ENCODE data around the gene SLC36A1. TPM values are rescaled to one million over a fixed set of nuclear protein-coding genes. Genes with fewer than 3 reads are reported as not detected.

The SLC36A1 gene
- total RNA-seq, 1 experiment from 2014 or later: 11.0 TPM

- CTCF ChIA-PET: no interaction called here
- TF ChIP-seq EZH2 (IDR thresholded peaks at IDR 0.05; ENCODE audit: low read depth) (no peak), CTCF (conservative IDR thresholded peaks at IDR 0.05) (no peak)
- POLR2A ChIA-PET (ENCODE audit: unreplicated experiment): interaction anchor here (0.5 to 0.6 kb wide), 3 partner anchors 34 to 445 kb away, joined by 4 to 7 read pairs (median 5); no protein-coding TSS in a partner anchor
Measured at GRCh38 chr5:151459680-151460324, 12.4 kb downstream of the SLC36A1 start.

GRCh38 chr5:151461312-151461711 lies 13.9 kb downstream of the SLC36A1 start:
- H3K79me2 ChIP-seq (ENCODE audit: low read depth): no peaks in the 10 kb centered on the region
- no peaks in the 10 kb centered on the region for H4K20me1 ChIP-seq (ENCODE audit: insufficient read depth)
- ChIA-PET CTCF (no interaction called here), POLR2A (ENCODE audit: unreplicated experiment) (no interaction called here)
- H3K4me2 ChIP-seq: no peak overlapping the region
- H3K4me3 ChIP-seq: no peak overlapping the region
- DNase-seq: no peak
- H3K27me3 ChIP-seq (ENCODE audit: insufficient read depth, low read depth): no peaks in the 10 kb centered on the region
- no peaks in the 10 kb centered on the region for H3K36me3 ChIP-seq (ENCODE audit: low read depth)
- BruUV-seq (replicated peaks): no TSS peak
- H3K4me1 ChIP-seq (replicated peaks; ENCODE audit: insufficient read depth): no peaks in the 10 kb centered on the region
- H3F3A ChIP-seq (ENCODE audit: insufficient read depth, low read depth): no peaks in the 10 kb centered on the region
- TF ChIP-seq EZH2 (IDR thresholded peaks at IDR 0.05; ENCODE audit: low read depth) (no peak), CTCF (conservative IDR thresholded peaks at IDR 0.05) (no peak)
- no peaks in the 10 kb centered on the region for H3K9me3 ChIP-seq (ENCODE audit: insufficient read depth, low read depth)
- no peaks in the 10 kb centered on the region for H3K9me2 ChIP-seq (ENCODE audit: insufficient read depth)
- intact Hi-C loops (cut with micrococcal nuclease; ENCODE audit: unreplicated experiment): no loop called here
- no peak overlapping the region for H2AFZ ChIP-seq
- no peak overlapping the region for H3K27ac ChIP-seq

More at GRCh38 chr5:151459680-151460324, 12.4 kb downstream of the SLC36A1 start:
- DNase-seq: no peak
- no peaks in the 10 kb centered on the region for H3K27me3 ChIP-seq (ENCODE audit: insufficient read depth, low read depth)
- H2AFZ ChIP-seq: no peak overlapping the region
- BruUV-seq (replicated peaks): no TSS peak
- no peak overlapping the region for H3K27ac ChIP-seq
- H3K9me3 ChIP-seq (ENCODE audit: insufficient read depth, low read depth): no peaks in the 10 kb centered on the region
- no peaks in the 10 kb centered on the region for H3K4me1 ChIP-seq (replicated peaks; ENCODE audit: insufficient read depth)
- intact Hi-C loops (cut with micrococcal nuclease; ENCODE audit: unreplicated experiment): no loop called here
- no peaks in the 10 kb centered on the region for H3F3A ChIP-seq (ENCODE audit: insufficient read depth, low read depth)
- H3K4me3 ChIP-seq: no peak overlapping the region
- H3K4me2 ChIP-seq: no peak overlapping the region
- H3K9me2 ChIP-seq (ENCODE audit: insufficient read depth): no peaks in the 10 kb centered on the region
- no peaks in the 10 kb centered on the region for H3K79me2 ChIP-seq (ENCODE audit: low read depth)
- no peaks in the 10 kb centered on the region for H3K36me3 ChIP-seq (ENCODE audit: low read depth)
- no peaks in the 10 kb centered on the region for H4K20me1 ChIP-seq (ENCODE audit: insufficient read depth)

- Histone ChIP-seq H3K9me3 (ENCODE audit: insufficient read depth, low read depth) (no peaks in the 10 kb centered on the region), H2AFZ (no peak overlapping the region), H3K79me2 (ENCODE audit: low read depth) (no peaks in the 10 kb centered on the region), H3K4me2 (no peak overlapping the region), H4K20me1 (ENCODE audit: insufficient read depth) (no peaks in the 10 kb centered on the region), H3K4me3 (no peak overlapping the region), H3K4me1 (replicated peaks; ENCODE audit: insufficient read depth) (no peaks in the 10 kb centered on the region), H3K36me3 (ENCODE audit: low read depth) (no peaks in the 10 kb centered on the region), H3K9me2 (ENCODE audit: insufficient read depth) (no peaks in the 10 kb centered on the region), H3K27ac (no peak overlapping the region), H3F3A (ENCODE audit: insufficient read depth, low read depth) (no peaks in the 10 kb centered on the region), H3K27me3 (ENCODE audit: insufficient read depth, low read depth) (no peaks in the 10 kb centered on the region)
- POLR2A ChIA-PET (ENCODE audit: unreplicated experiment): interaction anchor here (0.6 kb wide), 1 partner anchor 252 kb away, joined by 8 read pairs; no protein-coding TSS in a partner anchor
- DNase-seq: no peak
- intact Hi-C loops (cut with micrococcal nuclease; ENCODE audit: unreplicated experiment): no loop called here
- CTCF ChIA-PET: interaction anchor here (0.6 kb wide), 1 partner anchor 680 kb away, joined by 4 read pairs; no protein-coding TSS in a partner anchor
- BruUV-seq (replicated peaks): no TSS peak
- no peak; the same call in 1 of the 2 replicates for TF ChIP-seq CTCF (conservative IDR thresholded peaks at IDR 0.05)
- no peak for TF ChIP-seq EZH2 (IDR thresholded peaks at IDR 0.05; ENCODE audit: low read depth)
Measured at GRCh38 chr5:151463137-151464029, 16.0 kb downstream of the SLC36A1 start.
